ENCODE data around the gene CDH12. TPM values are rescaled to one million over a fixed set of nuclear protein-coding genes. Genes with fewer than 3 reads are reported as not detected.
"Not testable (repeated sequence)": the region's sequence is repeated elsewhere in the genome, so short reads cannot be mapped to it uniquely, and the experiment has no call there.

Gene CDH12
- total RNA-seq (2014; rRNA removed; shearing (Covaris generic)), result 0.05 and 0.24 TPM in 2 replicates

GRCh38 chr5:22852807-22853660 is at the start of gene CDH12:
Gene CDH12, minus strand, starts transcription at chr5:22853344.
- Histone ChIP-seq H3K9me3 (replicated peaks) (no peaks in the 10 kb centered on the region), H3K27ac (no peak within 1 kb of the TSS), H3K4me1 (no peaks in the 10 kb centered on the region), H3K27me3 (no peaks in the 10 kb centered on the region), H3K4me3 (peak within 1 kb of the TSS; percentile 11; the same call in 1 of the 2 replicates), H3K36me3 (no peaks in the 10 kb centered on the region)
- DNase-seq, result no peak

- Histone ChIP-seq H3K4me3 (no peak overlapping the region), H3K36me3 (no peaks in the 10 kb centered on the region), H3K4me1 (no peaks in the 10 kb centered on the region), H3K27ac (no peak overlapping the region), H3K27me3 (no peaks in the 10 kb centered on the region), H3K9me3 (replicated peaks) (no peaks in the 10 kb centered on the region)
- DNase-seq, result peak in 1 of 2 experiments; percentile 4
These were observed 48.7 kb upstream of the CDH12 start for GRCh38 chr5:22901885-22902284.

- no peaks in the 10 kb centered on the region for H3K9me3 ChIP-seq (replicated peaks)
- H3K36me3 ChIP-seq, result no peaks in the 10 kb centered on the region
- H3K27me3 ChIP-seq, result no peaks in the 10 kb centered on the region
- no peak overlapping the region for H3K4me3 ChIP-seq
- H3K4me1 ChIP-seq, result no peaks in the 10 kb centered on the region
- no peak overlapping the region for H3K27ac ChIP-seq
- DNase-seq, result peak in 1 of 2 experiments; percentile 3
These were observed 47.7 kb upstream of the CDH12 start for GRCh38 chr5:22900801-22901310.

- Histone ChIP-seq H3K36me3 (no peaks in the 10 kb centered on the region), H3K4me1 (no peaks in the 10 kb centered on the region), H3K9me3 (replicated peaks) (no peaks in the 10 kb centered on the region), H3K27ac (no peak overlapping the region), H3K4me3 (no peak overlapping the region), H3K27me3 (no peaks in the 10 kb centered on the region)
- DNase-seq, result no peak
These were observed 46.2 kb upstream of the CDH12 start for GRCh38 chr5:22899341-22899740.

- Histone ChIP-seq H3K27ac (no peak overlapping the region), H3K27me3 (no peaks in the 10 kb centered on the region), H3K9me3 (replicated peaks) (no peaks in the 10 kb centered on the region), H3K4me1 (no peaks in the 10 kb centered on the region), H3K36me3 (no peaks in the 10 kb centered on the region), H3K4me3 (no peak overlapping the region)
- DNase-seq, result no peak
These were observed 43.0 kb upstream of the CDH12 start for GRCh38 chr5:22896152-22896551.

- Histone ChIP-seq H3K27ac (no peak overlapping the region), H3K4me1 (no peaks in the 10 kb centered on the region), H3K27me3 (no peaks in the 10 kb centered on the region), H3K36me3 (no peaks in the 10 kb centered on the region), H3K9me3 (replicated peaks) (no peaks in the 10 kb centered on the region), H3K4me3 (no peak overlapping the region)
- no peak for DNase-seq
These were observed 39.3 kb upstream of the CDH12 start for GRCh38 chr5:22892441-22892840.

GRCh38 chr5:22889720-22890119 is 36.6 kb upstream of the CDH12 start:
- Histone ChIP-seq H3K27me3 (no peaks in the 10 kb centered on the region), H3K36me3 (no peaks in the 10 kb centered on the region), H3K4me1 (no peaks in the 10 kb centered on the region), H3K4me3 (no peak overlapping the region), H3K27ac (no peak overlapping the region), H3K9me3 (replicated peaks) (no peaks in the 10 kb centered on the region)
- DNase-seq, result peak in 1 of 2 experiments; percentile 34

GRCh38 chr5:22887566-22887965 is 34.4 kb upstream of the CDH12 start:
- Histone ChIP-seq H3K27ac (no peak overlapping the region), H3K4me3 (no peak overlapping the region), H3K4me1 (no peaks in the 10 kb centered on the region), H3K9me3 (replicated peaks) (no peaks in the 10 kb centered on the region), H3K27me3 (no peaks in the 10 kb centered on the region), H3K36me3 (no peaks in the 10 kb centered on the region)
- DNase-seq, result no peak

- not testable (repeated sequence) for H3K36me3 ChIP-seq; H3K27ac ChIP-seq; H3K4me3 ChIP-seq; H3K9me3 ChIP-seq (replicated peaks); H3K4me1 ChIP-seq; DNase-seq; H3K27me3 ChIP-seq
These were observed 5.8 kb upstream of the CDH12 start for GRCh38 chr5:22858911-22859310.

- H3K27ac ChIP-seq, result no peak overlapping the region
- no peak for DNase-seq
- no peak overlapping the region for H3K4me3 ChIP-seq
- H3K4me1 ChIP-seq, result no peaks in the 10 kb centered on the region
- no peaks in the 10 kb centered on the region for H3K27me3 ChIP-seq
- no peaks in the 10 kb centered on the region for H3K9me3 ChIP-seq (replicated peaks)
- H3K36me3 ChIP-seq, result no peaks in the 10 kb centered on the region
These were observed 2.7 kb upstream of the CDH12 start for GRCh38 chr5:22855824-22856223.

- H3K36me3 ChIP-seq, result no peaks in the 10 kb centered on the region
- no peak overlapping the region for H3K27ac ChIP-seq
- H3K27me3 ChIP-seq, result no peaks in the 10 kb centered on the region
- no peak for DNase-seq
- no peaks in the 10 kb centered on the region for H3K9me3 ChIP-seq (replicated peaks)
- no peaks in the 10 kb centered on the region for H3K4me1 ChIP-seq
- H3K4me3 ChIP-seq, result no peak overlapping the region
These were observed 2.2 kb downstream of the CDH12 start for GRCh38 chr5:22850981-22851380.

- no peak overlapping the region for H3K27ac ChIP-seq
These were observed 6.5 kb downstream of the CDH12 start for GRCh38 chr5:22846693-22847092.

GRCh38 chr5:22844636-22845035 is 8.5 kb downstream of the CDH12 start:
- Histone ChIP-seq H3K27me3 (no peaks in the 10 kb centered on the region), H3K4me3 (no peak overlapping the region), H3K36me3 (no peaks in the 10 kb centered on the region), H3K4me1 (no peaks in the 10 kb centered on the region), H3K9me3 (replicated peaks) (no peaks in the 10 kb centered on the region), H3K27ac (no peak overlapping the region)
- DNase-seq, result no peak

More at GRCh38 chr5:22846693-22847092, 6.5 kb downstream of the CDH12 start:
- Histone ChIP-seq H3K9me3 (replicated peaks) (no peaks in the 10 kb centered on the region), H3K4me1 (no peaks in the 10 kb centered on the region), H3K27me3 (no peaks in the 10 kb centered on the region), H3K4me3 (no peak overlapping the region), H3K36me3 (no peaks in the 10 kb centered on the region)
- DNase-seq, result no peak

- Histone ChIP-seq H3K27me3 (no peaks in the 10 kb centered on the region), H3K4me1 (no peaks in the 10 kb centered on the region), H3K36me3 (no peaks in the 10 kb centered on the region), H3K27ac (no peak overlapping the region), H3K9me3 (replicated peaks) (no peaks in the 10 kb centered on the region), H3K4me3 (no peak overlapping the region)
- DNase-seq, result no peak
These were observed 9.0 kb downstream of the CDH12 start for GRCh38 chr5:22844155-22844554.

GRCh38 chr5:22842574-22842973 is 10.6 kb downstream of the CDH12 start:
- no peaks in the 10 kb centered on the region for H3K9me3 ChIP-seq (replicated peaks)
- no peaks in the 10 kb centered on the region for H3K27me3 ChIP-seq
- H3K4me1 ChIP-seq, result no peaks in the 10 kb centered on the region
- no peak overlapping the region for H3K27ac ChIP-seq
- no peak overlapping the region for H3K4me3 ChIP-seq
- DNase-seq, result no peak
- no peaks in the 10 kb centered on the region for H3K36me3 ChIP-seq

- no peak for DNase-seq
- no peaks in the 10 kb centered on the region for H3K27me3 ChIP-seq
- no peaks in the 10 kb centered on the region for H3K4me1 ChIP-seq
- no peak overlapping the region for H3K4me3 ChIP-seq
- H3K27ac ChIP-seq, result no peak overlapping the region
- H3K36me3 ChIP-seq, result no peaks in the 10 kb centered on the region
- no peaks in the 10 kb centered on the region for H3K9me3 ChIP-seq (replicated peaks)
These were observed 15.3 kb downstream of the CDH12 start for GRCh38 chr5:22837803-22838202.
